Measurements from ENCODE around the gene CAPNS1. TPM values are rescaled to one million over a fixed set of nuclear protein-coding genes. Genes with fewer than 3 reads are reported as not detected.

Gene CAPNS1
- total RNA-seq, 1 experiment from 2014 or later, result 489 TPM

DNA sequence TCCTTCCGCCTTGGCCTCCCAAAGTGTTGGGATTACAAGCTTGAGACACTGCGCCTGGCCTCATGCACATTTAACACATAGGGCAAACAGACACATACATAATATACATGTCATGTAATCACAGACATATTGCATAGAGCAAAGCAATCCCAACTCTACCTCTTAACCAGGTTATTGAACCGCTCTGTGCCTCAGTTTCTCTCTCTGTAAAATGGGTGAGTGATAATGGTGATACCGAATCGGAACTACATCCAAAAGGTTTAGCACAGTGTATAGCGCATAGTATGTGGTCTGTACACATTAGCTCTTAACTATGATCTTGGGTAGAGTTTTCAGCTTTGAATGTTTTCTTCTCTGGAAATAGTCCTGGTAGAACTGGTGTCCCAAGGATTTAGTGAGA is 4.8 kb downstream of the CAPNS1 start:
- Mint-ChIP-seq H3K4me1 (ENCODE audit: low read depth, unreplicated experiment) (peaks cover 11% of the 10 kb centered on the region), H3K4me3 (ENCODE audit: unreplicated experiment) (no peak overlapping the region), H3K9me3 (ENCODE audit: unreplicated experiment) (peaks cover 9% of the 10 kb centered on the region), H3K36me3 (ENCODE audit: insufficient read depth, unreplicated experiment) (peaks cover 83% of the 10 kb centered on the region), H3K27ac (ENCODE audit: unreplicated experiment) (no peak overlapping the region), H3K27me3 (ENCODE audit: insufficient read depth, unreplicated experiment) (no peaks in the 10 kb centered on the region)
- CTCF ChIA-PET, result no interaction called here
- TF ChIP-seq, protein P1, sequence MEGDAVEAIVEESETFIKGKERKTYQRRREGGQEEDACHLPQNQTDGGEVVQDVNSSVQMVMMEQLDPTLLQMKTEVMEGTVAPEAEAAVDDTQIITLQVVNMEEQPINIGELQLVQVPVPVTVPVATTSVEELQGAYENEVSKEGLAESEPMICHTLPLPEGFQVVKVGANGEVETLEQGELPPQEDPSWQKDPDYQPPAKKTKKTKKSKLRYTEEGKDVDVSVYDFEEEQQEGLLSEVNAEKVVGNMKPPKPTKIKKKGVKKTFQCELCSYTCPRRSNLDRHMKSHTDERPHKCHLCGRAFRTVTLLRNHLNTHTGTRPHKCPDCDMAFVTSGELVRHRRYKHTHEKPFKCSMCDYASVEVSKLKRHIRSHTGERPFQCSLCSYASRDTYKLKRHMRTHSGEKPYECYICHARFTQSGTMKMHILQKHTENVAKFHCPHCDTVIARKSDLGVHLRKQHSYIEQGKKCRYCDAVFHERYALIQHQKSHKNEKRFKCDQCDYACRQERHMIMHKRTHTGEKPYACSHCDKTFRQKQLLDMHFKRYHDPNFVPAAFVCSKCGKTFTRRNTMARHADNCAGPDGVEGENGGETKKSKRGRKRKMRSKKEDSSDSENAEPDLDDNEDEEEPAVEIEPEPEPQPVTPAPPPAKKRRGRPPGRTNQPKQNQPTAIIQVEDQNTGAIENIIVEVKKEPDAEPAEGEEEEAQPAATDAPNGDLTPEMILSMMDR (IDR thresholded peaks at IDR 0.05; ENCODE audit: insufficient read depth in 1 of 2, low read depth in 1 of 2, low read length in 1 of 2, severe bottlenecking in 1 of 2, unreplicated experiment in 1 of 2), result no peak
- no TSS peak for BruUV-seq (replicated peaks)
- Histone ChIP-seq H3K27me3 (replicated peaks; ENCODE audit: control insufficient read depth, insufficient read depth, low read length) (no peaks in the 10 kb centered on the region), H3K36me3 (ENCODE audit: control insufficient read depth, insufficient read depth, low read length) (peaks cover 10% of the 10 kb centered on the region), H3K9me3 (no peaks in the 10 kb centered on the region; the same call in 1 of the 2 replicates), H3K4me1 (peaks cover 7% of the 10 kb centered on the region), H3K4me3 (ENCODE audit: low read depth, low read length) (no peak overlapping the region)
- DNase-seq, result no peak
- POLR2A ChIA-PET, result interaction anchor here (0.6 kb wide), 1 partner anchor 90 kb away, joined by 3 read pairs; no protein-coding TSS in a partner anchor
- intact Hi-C loops (cut with micrococcal nuclease; ENCODE audit: unreplicated experiment), result no loop called here

DNA sequence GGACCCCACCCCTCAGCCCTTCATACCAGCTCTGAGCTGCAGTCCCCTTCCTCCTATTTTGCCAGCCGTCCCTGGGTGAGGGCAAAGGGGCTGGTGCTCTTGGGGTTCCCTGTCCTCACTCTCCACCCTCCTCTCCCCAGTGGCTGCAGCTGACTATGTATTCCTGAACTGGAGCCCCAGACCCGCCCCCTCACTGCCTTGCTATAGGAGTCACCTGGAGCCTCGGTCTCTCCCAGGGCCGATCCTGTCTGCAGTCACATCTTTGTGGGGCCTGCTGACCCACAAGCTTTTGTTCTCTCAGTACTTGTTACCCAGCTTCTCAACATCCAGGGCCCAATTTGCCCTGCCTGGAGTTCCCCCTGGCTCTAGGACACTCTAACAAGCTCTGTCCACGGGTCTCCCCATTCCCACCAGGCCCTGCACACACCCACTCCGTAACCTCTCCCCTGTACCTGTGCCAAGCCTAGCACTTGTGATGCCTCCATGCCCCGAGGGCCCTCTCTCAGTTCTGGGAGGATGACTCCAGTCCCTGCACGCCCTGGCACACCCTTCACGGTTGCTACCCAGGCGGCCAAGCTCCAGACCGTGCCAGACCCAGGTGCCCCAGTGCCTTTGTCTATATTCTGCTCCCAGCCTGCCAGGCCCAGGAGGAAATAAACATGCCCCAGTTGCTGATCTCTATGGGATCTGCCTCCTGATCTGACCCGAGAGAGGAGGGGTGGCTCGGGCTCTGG is 10.0 kb downstream of the CAPNS1 start:
- DNase-seq, result no peak
- Mint-ChIP-seq H3K27me3 (ENCODE audit: insufficient read depth, unreplicated experiment) (no peaks in the 10 kb centered on the region), H3K4me1 (ENCODE audit: low read depth, unreplicated experiment) (no peaks in the 10 kb centered on the region), H3K27ac (ENCODE audit: unreplicated experiment) (no peak overlapping the region), H3K9me3 (ENCODE audit: unreplicated experiment) (no peaks in the 10 kb centered on the region), H3K4me3 (ENCODE audit: unreplicated experiment) (no peak overlapping the region), H3K36me3 (ENCODE audit: insufficient read depth, unreplicated experiment) (peaks cover 71% of the 10 kb centered on the region)
- Histone ChIP-seq H3K9me3 (no peaks in the 10 kb centered on the region), H3K4me3 (ENCODE audit: low read depth, low read length) (no peak overlapping the region), H3K4me1 (no peaks in the 10 kb centered on the region), H3K36me3 (ENCODE audit: control insufficient read depth, insufficient read depth, low read length) (peaks cover 7% of the 10 kb centered on the region), H3K27me3 (replicated peaks; ENCODE audit: control insufficient read depth, insufficient read depth, low read length) (no peaks in the 10 kb centered on the region)
- TSS peak; percentile 69 for BruUV-seq (replicated peaks)
- intact Hi-C loops (cut with micrococcal nuclease; ENCODE audit: unreplicated experiment), result no loop called here
- POLR2A ChIA-PET, result no interaction called here
- CTCF ChIA-PET, result no interaction called here
- TF ChIP-seq, protein P1 (IDR thresholded peaks at IDR 0.05; ENCODE audit: insufficient read depth in 1 of 2, low read depth in 1 of 2, low read length in 1 of 2, severe bottlenecking in 1 of 2, unreplicated experiment in 1 of 2), result no peak

- Histone ChIP-seq H3K4me1 (no peaks in the 10 kb centered on the region), H3K9me3 (no peaks in the 10 kb centered on the region), H3K36me3 (ENCODE audit: control insufficient read depth, insufficient read depth, low read length) (peaks cover 6% of the 10 kb centered on the region), H3K4me3 (ENCODE audit: low read depth, low read length) (no peak overlapping the region), H3K27me3 (replicated peaks; ENCODE audit: control insufficient read depth, insufficient read depth, low read length) (no peaks in the 10 kb centered on the region)
- no peaks in the 10 kb centered on the region for H3K9me3 Mint-ChIP-seq (ENCODE audit: unreplicated experiment)
- ChIA-PET CTCF (interaction anchor here (0.6 to 1.3 kb wide), 2 partner anchors 19 to 330 kb away, joined by 3 to 4 read pairs; no protein-coding TSS in a partner anchor), POLR2A (no interaction called here)
- H3K27me3 Mint-ChIP-seq (ENCODE audit: insufficient read depth, unreplicated experiment), result no peaks in the 10 kb centered on the region
- no TSS peak for BruUV-seq (replicated peaks)
- DNase-seq, result no peak
- peaks cover 3% of the 10 kb centered on the region for H3K4me1 Mint-ChIP-seq (ENCODE audit: low read depth, unreplicated experiment)
- intact Hi-C loops (cut with micrococcal nuclease; ENCODE audit: unreplicated experiment), result no loop called here
- TF ChIP-seq, protein P1 (IDR thresholded peaks at IDR 0.05; ENCODE audit: insufficient read depth in 1 of 2, low read depth in 1 of 2, low read length in 1 of 2, severe bottlenecking in 1 of 2, unreplicated experiment in 1 of 2), result no peak
- no peak overlapping the region for H3K4me3 Mint-ChIP-seq (ENCODE audit: unreplicated experiment)
- H3K36me3 Mint-ChIP-seq (ENCODE audit: insufficient read depth, unreplicated experiment), result peaks cover 73% of the 10 kb centered on the region
- H3K27ac Mint-ChIP-seq (ENCODE audit: unreplicated experiment), result no peak overlapping the region
These were observed 10.7 kb downstream of the CAPNS1 start for GRCh38 chr19:36150586-36150985.
